Hepatic stellate cell (primary cell): ENCODE results near the gene ZBTB9.

Experiments used
- DNase-seq: peaks from one replicate; pipeline ENCODE4 v3.0.0; 2011; ENCODE audit warnings: low spot score

ZBTB9 gene, protein sequence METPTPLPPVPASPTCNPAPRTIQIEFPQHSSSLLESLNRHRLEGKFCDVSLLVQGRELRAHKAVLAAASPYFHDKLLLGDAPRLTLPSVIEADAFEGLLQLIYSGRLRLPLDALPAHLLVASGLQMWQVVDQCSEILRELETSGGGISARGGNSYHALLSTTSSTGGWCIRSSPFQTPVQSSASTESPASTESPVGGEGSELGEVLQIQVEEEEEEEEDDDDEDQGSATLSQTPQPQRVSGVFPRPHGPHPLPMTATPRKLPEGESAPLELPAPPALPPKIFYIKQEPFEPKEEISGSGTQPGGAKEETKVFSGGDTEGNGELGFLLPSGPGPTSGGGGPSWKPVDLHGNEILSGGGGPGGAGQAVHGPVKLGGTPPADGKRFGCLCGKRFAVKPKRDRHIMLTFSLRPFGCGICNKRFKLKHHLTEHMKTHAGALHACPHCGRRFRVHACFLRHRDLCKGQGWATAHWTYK

GRCh38 chr6:33454009-33454946 is at the start of gene ZBTB9:
Gene ZBTB9, plus strand, starts transcription at chr6:33454576. Its CDS starts 525 bp downstream, at chr6:33455101.
- peak; percentile 100 for DNase-seq

GRCh38 chr6:33404884-33405283 is 49.5 kb upstream of the ZBTB9 start:
- DNase-seq, result no peak

DNA sequence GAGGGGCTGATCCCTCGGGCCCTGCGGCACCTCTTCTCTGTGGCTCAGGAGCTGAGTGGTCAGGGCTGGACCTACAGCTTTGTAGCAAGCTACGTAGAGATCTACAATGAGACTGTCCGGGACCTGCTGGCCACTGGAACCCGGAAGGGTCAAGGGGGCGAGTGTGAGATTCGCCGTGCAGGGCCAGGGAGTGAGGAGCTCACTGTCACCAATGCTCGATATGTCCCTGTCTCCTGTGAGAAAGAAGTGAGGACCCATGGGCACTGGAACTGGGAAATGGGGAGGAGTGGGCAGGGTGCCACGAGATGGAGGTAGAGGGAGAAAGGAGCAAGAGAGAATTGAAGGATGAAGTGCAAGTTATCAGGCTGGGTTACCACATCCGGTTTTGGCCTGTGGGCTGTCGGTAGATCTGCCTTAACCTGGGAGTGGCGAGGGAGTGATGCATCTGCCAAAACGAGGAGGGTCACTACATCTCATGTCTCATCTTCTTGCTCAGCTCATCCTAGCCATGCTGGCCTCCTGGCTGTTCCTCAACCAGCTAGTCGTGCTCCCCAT is 48.9 kb upstream of the ZBTB9 start:
- no peak for DNase-seq

- DNase-seq, result no peak
These were observed 48.2 kb upstream of the ZBTB9 start for GRCh38 chr6:33406126-33406525.

DNA sequence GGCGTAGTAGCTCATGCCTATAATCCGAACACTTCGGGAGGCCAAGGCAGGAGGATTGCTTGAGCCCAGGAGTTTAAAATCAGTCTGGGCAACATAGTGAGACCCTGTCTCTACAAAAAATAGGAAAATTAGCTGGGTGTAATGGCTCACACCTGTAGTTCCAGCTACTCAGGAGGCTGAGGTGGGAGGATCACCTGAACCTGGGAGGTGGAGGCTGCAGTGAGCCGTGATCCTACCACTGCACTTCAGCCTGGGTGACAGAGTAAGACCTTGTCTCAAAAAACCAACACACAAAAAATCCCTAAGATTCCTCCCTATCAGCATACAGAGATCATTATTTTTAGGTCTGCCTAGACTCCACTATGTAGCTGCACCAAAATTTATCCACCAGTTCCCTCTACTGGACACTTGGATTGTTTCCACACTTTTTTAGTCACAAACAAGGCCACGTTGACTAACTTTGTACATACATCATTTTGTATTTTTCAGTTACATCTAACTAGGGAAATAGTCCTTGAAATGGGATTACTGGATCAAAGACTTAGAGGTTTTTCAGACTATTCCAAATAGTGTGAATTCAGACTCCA is 47.2 kb upstream of the ZBTB9 start:
- DNase-seq, result no peak

GRCh38 chr6:33410050-33410710 is 44.2 kb upstream of the ZBTB9 start:
- DNase-seq, result peak; percentile 99

DNA sequence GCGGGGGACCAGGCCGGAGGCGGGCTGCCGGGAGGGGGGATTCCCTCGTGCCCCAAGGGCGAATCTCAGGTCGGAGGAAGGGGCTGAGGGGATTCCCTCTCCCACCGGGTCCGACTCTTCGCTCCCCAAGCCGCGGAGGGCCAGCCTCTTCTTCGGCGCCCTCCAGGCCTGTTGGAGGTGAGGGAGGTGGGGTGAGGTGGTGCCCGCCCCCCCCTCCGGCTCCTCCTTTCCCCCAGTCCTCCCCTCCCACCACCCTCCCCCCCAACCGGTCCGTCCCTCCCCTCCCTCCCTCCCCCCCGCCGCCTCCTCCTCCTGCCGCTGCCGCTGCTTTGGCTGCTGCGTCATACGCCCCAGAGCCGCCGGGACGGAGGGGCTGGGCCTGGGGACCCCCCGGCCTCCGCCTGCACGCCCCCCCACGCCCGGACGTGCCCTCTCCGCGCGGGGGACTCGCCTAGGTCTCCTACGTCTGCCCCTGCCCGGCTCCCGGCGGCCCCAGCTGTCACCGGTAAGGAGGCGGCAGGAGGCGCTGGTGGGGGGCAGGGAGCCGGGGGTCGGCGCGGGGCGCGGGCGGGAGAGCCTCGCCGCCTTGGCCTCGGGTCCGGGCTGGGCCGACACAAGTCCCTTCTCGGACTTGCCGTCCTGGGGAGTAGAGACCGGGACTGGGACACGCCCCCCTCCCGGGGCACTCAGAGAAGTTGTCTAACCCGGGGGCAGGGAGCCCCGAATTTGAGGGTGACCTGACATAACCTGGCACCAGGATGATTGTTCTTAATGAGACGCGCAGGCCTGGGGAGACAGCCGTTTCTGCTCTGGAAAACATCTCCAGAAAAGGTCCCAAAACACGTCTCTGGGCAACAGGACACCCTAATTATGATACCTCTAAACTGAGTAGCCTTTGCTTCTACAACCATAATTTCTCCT is 43.4 kb upstream of the ZBTB9 start, which contains the start of gene PHF1:
PHF1 (plus strand) TSS at position 304 of the 921 bp plus-strand sequence. CDS start 1,250 bp downstream, outside the sequence.
- DNase-seq, result peak; percentile 91

DNA sequence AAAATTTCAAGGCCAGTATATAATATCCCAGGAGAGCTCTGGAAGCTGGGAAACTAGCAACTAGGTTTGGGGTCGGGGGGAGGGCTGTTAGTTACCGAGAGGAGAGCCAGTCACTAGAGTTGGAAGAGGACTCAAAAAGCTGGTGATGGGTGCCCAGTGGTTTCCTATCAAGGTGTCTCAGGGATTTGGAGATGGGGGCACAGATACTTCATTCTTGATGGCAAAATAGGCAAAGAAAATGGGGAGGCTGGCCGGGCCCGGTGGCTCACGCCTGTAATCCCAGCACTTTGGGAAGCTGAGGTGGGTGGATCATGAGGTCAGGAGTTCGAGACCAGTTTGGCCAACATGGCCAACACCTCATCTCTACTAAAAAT is 42.8 kb upstream of the ZBTB9 start:
- DNase-seq, result no peak

DNA sequence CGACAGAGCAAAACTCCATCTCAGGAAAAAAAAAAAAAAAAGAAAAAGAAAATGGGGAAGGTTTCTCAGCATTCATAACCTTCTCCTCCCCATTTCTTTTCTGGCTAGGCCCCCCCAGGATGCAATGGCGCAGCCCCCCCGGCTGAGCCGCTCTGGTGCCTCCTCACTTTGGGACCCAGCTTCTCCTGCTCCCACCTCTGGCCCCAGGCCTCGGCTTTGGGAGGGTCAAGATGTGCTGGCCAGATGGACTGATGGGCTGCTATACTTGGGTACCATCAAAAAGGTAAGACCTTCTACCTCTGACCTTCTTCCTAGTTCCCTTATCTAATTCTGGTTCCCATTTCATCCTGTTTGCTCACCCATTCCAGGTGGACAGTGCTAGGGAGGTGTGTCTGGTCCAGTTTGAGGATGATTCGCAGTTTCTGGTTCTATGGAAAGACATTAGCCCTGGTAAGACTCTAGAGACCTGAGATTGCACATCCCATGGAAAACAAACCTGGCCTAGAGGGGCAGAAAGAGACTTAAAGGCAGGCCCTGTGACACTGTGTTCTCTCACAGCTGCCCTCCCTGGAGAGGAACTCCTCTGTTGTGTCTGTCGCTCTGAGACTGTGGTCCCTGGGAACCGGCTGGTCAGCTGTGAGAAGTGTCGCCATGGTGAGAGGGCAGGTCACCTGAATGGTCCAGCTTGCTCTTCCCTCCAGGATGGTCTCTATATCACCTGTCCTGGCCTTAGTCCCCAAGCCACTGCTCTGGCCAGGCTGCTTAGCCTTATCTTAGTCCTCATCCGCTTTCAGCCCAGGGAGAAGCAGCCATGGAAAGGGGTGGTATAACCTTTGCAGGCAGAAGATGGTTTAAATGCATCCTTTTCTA is 42.0 kb upstream of the ZBTB9 start:
- DNase-seq, result no peak

DNA sequence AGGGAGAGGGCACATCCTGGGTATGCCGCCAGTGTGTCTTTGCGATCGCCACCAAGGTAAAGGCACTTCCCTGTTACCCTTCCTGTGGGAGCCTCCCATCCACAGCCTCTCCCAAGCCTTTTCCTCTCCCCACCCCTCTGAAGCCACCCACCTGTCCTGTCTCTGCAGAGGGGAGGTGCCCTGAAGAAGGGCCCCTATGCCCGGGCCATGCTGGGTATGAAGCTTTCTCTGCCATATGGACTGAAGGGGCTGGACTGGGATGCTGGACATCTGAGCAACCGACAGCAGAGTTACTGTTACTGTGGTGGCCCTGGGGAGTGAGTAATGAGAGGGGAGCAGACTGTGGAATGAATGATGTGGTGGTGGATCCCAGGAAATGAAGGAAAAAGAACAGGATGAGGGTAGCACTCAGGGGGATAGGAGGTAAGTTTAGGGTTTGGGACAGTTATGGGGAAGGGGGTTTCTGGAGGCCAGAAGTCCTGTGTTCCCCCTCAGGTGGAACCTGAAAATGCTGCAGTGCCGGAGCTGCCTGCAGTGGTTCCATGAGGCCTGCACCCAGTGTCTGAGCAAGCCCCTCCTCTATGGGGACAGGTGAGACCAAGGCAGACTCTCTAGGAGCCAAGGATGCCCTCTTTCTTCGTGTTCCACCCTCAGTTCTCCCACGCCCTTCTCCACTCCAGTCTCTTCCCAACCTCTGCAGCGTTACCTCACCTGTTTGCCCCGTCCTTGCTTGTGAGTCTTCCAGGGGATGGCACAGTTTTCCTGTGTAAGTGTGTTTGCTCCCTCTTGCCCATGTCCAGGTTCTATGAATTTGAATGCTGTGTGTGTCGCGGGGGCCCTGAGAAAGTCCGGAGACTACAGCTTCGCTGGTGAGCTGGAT is 40.9 kb upstream of the ZBTB9 start:
- no peak for DNase-seq

DNA sequence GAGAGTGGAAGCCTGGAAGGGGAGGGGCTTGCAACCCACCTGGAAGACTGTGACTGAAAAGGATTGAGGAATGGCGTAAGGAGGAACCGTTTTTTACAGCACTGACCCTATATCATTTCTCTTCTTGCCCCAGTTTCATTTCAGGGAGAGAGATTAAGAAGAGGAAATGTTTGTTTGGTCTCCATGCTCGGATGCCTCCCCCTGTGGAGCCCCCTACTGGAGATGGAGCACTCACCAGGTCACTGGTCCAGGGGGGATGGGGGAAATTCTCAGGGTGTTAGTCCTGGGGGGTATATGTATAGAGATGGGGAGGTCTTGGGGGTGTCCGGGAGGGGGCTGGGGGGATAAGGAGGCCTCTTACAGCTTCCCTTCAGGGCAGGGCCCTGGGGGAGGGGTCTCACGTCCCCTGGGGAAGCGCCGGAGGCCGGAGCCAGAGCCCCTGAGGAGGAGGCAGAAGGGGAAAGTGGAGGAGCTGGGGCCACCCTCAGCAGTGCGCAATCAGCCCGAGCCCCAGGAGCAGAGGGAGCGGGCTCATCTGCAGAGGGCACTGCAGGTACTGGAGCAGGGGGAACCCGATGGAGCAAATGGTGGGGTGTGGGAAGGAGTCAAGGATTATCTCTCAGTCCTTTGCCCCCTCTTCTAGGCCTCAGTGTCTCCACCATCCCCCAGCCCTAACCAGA is 39.6 kb upstream of the ZBTB9 start:
- DNase-seq, result peak; percentile 66

- DNase-seq, result no peak
These were observed 38.5 kb upstream of the ZBTB9 start for GRCh38 chr6:33415831-33416230.

DNA sequence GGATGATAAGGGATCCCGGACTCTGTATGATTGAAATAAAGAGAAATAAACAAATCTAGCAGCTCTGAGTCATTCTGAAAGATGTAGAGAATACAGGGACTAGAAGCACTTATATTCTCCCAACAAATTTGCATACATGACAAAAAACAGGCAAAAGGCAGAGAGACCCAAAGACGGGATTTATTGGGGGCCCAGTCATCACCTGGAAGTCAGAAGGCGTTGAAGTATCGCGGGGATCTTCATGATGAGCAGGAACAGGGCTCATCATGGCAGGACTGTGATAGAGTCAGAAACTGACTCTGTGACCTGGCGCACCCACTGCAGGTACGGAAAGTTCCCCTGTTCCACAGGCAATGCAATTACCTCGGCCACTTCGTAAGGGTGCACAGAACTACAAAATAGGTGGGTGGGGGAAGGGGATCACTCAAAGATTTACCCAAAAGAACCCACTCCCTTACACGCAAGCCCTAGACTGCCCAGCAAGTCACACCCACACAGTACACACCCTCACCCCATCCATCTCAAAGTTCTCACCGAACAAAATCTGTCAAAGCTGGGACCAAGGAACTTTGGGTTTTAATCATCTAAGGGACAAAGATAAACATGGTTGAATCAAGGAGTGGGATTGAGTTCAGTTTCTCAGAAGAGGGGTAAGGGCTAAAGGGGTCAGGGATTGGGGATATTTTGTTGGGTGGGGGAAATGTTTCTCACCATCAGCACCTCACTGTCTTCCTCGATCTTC is 37.8 kb upstream of the ZBTB9 start:
- no peak for DNase-seq

- peak; percentile 85 for DNase-seq
These were observed 37.1 kb upstream of the ZBTB9 start for GRCh38 chr6:33417128-33417902.

- DNase-seq, result peak; percentile 98
These were observed 36.3 kb upstream of the ZBTB9 start, which contains the start of gene CUTA for GRCh38 chr6:33417903-33418689. Gene CUTA, minus strand, starts transcription at chr6:33418107. Its CDS starts 107 bp downstream, at chr6:33418000.
